KMS-11 (cell line): ENCODE data around the gene ZFAND2A.
"Not testable (repeated sequence)": the region's sequence is repeated elsewhere in the genome, so short reads cannot be mapped to it uniquely, and the experiment has no call there.

Experiments used
- H2AFZ ChIP-seq: fragments of 200-600 bp; sonication (generic); 2 replicates; pipeline ENCODE4 v1.6.1; 2016; ENCODE audit warnings: antibody characterized with exemption, mixed run types, low read depth
- H3K27ac ChIP-seq: fragments of 200-600 bp; sonication (generic); 2 replicates; pipeline ENCODE4 v1.6.1; 2016; ENCODE audit warnings: mild to moderate bottlenecking, mixed run types
- H3K27me3 ChIP-seq: fragments of 200-600 bp; sonication (generic); 2 replicates; pipeline ENCODE4 v1.6.1; 2017; ENCODE audit warnings: mild to moderate bottlenecking, low read depth, mixed run types, moderate library complexity; ENCODE audit not compliant: insufficient read depth
- H3K36me3 ChIP-seq: fragments of 200-600 bp; sonication (generic); 2 replicates; pipeline ENCODE4 v1.6.1; 2017; ENCODE audit warnings: mild to moderate bottlenecking, mixed run types; ENCODE audit not compliant: insufficient read depth
- H3K4me1 ChIP-seq: fragments of 200-600 bp; sonication (generic); 2 replicates; pipeline ENCODE4 v1.6.1; 2016; ENCODE audit warnings: mild to moderate bottlenecking, low read depth, mixed run types; ENCODE audit not compliant: poor library complexity, severe bottlenecking
- H3K4me2 ChIP-seq: fragments of 200-600 bp; sonication (generic); 2 replicates; pipeline ENCODE4 v1.7.0; 2016; ENCODE audit warnings: mild to moderate bottlenecking, mixed run types
- H3K4me3 ChIP-seq: fragments of 200-600 bp; sonication (generic); IDR thresholded peaks from 2 replicates; pipeline ENCODE4 v1.6.1; 2017; ENCODE audit warnings: low read depth, low read length, mixed read lengths; ENCODE audit not compliant: insufficient read depth
- H3K79me2 ChIP-seq: fragments of 200-600 bp; sonication (generic); 2 replicates; pipeline ENCODE4 v1.6.1; 2016; ENCODE audit warnings: low read depth, mixed run types; ENCODE audit not compliant: insufficient read depth
- H3K9ac ChIP-seq: fragments of 200-600 bp; sonication (generic); 2 replicates; pipeline ENCODE4 v1.6.1; 2016; ENCODE audit warnings: mild to moderate bottlenecking, mixed run types
- H4K20me1 ChIP-seq: fragments of 200-600 bp; sonication (generic); 2 replicates; pipeline ENCODE4 v1.6.1; 2016; ENCODE audit warnings: mild to moderate bottlenecking, mixed run types; ENCODE audit not compliant: insufficient read depth
- TF ChIP-seq, protein P1 (sequence below): fragments of 200-600 bp; sonication (generic); conservative IDR thresholded peaks from 2 replicates; pipeline ENCODE4 v1.6.1; 2017; ENCODE audit warnings: low read depth, mild to moderate bottlenecking, antibody characterized with exemption, low read length, moderate library complexity, mixed read lengths

ZFAND2A gene

DNA sequence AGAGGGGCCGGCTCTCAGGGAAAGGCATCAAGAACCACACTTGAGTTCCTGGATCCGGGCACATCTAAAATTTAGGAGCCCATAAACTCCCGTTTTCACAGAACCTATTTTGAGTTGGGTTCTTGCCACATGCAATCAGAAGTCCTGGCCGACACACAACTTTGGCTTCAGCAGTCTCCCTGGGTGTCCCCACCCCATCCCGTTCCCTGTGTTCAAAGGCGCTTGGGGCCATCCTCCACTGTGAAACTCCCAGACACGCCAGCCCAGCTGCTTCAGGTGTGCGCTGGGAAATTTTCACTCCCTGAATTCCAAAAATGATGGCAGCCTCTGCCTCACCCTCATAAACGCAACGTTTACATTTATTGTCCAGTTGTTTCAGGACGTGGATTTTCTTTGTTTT lies 8.4 kb upstream of the ZFAND2A start:
- Histone ChIP-seq H2AFZ (no peak overlapping the region), H3K27ac (no peak overlapping the region), H3K9ac (no peak overlapping the region), H3K4me1 (no peaks in the 10 kb centered on the region), H3K4me2 (no peak overlapping the region), H4K20me1 (no peaks in the 10 kb centered on the region), H3K4me3 (no peak overlapping the region), H3K36me3 (no peaks in the 10 kb centered on the region), H3K79me2 (no peaks in the 10 kb centered on the region), H3K27me3 (no peaks in the 10 kb centered on the region; the same call in 1 of the 2 replicates)
- TF ChIP-seq, protein P1, sequence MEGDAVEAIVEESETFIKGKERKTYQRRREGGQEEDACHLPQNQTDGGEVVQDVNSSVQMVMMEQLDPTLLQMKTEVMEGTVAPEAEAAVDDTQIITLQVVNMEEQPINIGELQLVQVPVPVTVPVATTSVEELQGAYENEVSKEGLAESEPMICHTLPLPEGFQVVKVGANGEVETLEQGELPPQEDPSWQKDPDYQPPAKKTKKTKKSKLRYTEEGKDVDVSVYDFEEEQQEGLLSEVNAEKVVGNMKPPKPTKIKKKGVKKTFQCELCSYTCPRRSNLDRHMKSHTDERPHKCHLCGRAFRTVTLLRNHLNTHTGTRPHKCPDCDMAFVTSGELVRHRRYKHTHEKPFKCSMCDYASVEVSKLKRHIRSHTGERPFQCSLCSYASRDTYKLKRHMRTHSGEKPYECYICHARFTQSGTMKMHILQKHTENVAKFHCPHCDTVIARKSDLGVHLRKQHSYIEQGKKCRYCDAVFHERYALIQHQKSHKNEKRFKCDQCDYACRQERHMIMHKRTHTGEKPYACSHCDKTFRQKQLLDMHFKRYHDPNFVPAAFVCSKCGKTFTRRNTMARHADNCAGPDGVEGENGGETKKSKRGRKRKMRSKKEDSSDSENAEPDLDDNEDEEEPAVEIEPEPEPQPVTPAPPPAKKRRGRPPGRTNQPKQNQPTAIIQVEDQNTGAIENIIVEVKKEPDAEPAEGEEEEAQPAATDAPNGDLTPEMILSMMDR = no peak

DNA sequence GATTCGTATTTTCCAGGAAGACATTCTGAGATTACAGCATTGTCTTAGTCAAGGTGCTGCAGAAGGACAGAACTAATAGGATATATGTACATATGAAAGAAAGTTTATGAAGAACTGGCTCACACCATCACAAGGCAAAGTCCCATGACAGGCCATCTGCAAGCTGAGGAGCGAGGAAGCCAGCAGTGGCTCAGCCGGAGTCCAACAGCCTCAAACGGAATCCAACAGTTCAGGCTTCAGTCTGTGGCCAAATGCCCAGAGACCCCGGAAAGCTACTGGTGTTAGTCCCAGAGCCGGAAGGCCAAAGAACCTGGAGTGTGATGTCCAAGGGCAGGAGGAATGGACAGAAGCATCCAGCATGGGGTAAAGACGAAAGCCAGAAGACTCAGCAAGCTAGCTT lies 4.4 kb upstream of the ZFAND2A start:
- H3K79me2 ChIP-seq = peaks cover 9% of the 10 kb centered on the region; the same call in 1 of the 2 replicates
- no peak overlapping the region for H3K4me2 ChIP-seq
- no peak overlapping the region for H2AFZ ChIP-seq
- H3K36me3 ChIP-seq = no peaks in the 10 kb centered on the region
- TF ChIP-seq, protein P1 = no peak
- peaks cover 3% of the 10 kb centered on the region for H3K4me1 ChIP-seq
- no peak overlapping the region for H3K4me3 ChIP-seq
- H3K9ac ChIP-seq = no peak overlapping the region
- no peak overlapping the region for H3K27ac ChIP-seq
- H3K27me3 ChIP-seq = no peaks in the 10 kb centered on the region
- no peaks in the 10 kb centered on the region for H4K20me1 ChIP-seq

DNA sequence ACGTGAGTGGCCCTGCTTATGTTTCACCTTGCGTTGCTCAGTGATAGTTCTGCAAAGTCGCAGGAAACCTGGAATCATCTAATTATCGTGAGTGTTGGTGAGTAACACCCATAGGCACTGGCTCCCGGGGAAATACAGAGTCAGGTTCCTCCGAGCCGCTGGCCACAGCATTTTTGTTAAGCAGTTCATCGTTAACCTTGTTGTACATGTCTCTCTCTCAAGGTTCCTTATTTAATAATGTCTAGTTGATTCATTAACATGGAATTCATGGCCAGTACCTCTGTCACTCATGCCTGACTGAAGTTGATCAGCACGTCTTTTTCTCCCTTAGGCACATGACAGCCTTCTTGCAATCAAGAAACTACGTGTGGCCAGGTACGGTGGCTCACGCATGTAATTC lies 3.1 kb upstream of the ZFAND2A start:
- peaks cover 21% of the 10 kb centered on the region for H3K79me2 ChIP-seq
- no peak overlapping the region for H3K27ac ChIP-seq
- no peaks in the 10 kb centered on the region for H3K27me3 ChIP-seq
- no peak overlapping the region for H3K4me3 ChIP-seq
- no peak overlapping the region for H3K9ac ChIP-seq
- no peak overlapping the region for H3K4me2 ChIP-seq
- TF ChIP-seq, protein P1 = no peak
- H3K36me3 ChIP-seq = no peaks in the 10 kb centered on the region
- no peak overlapping the region for H2AFZ ChIP-seq
- peaks cover 12% of the 10 kb centered on the region for H3K4me1 ChIP-seq
- H4K20me1 ChIP-seq = no peaks in the 10 kb centered on the region

DNA sequence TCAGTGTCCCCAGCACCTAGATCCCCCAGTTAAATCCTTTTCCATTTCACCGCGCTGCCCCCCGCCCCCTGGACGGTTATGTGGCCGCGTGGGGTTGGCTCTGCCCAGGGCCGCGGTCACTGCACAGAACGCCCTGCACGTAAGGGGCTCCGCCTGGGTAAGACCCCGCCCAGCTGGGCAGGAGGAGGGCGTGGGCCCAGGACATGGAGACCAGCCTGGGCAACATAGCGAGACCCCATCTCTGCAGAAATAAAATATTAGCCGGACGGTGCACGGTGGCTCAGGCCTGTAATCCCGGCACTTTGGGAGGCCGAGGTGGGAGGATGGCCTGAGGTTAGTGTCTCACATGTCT lies 650 bp upstream of the ZFAND2A start:
- Histone ChIP-seq H3K4me2 (peak overlapping the region; percentile 99), H3K79me2 (peaks cover 38% of the 10 kb centered on the region), H2AFZ (peak overlapping the region; percentile 73), H3K36me3 (peaks cover 10% of the 10 kb centered on the region; the same call in 1 of the 2 replicates), H3K27ac (peak overlapping the region; percentile 81), H3K9ac (peak overlapping the region; percentile 95), H4K20me1 (no peaks in the 10 kb centered on the region), H3K4me1 (peaks cover 16% of the 10 kb centered on the region), H3K4me3 (no peak overlapping the region), H3K27me3 (no peaks in the 10 kb centered on the region)
- TF ChIP-seq, protein P1 = no peak

DNA sequence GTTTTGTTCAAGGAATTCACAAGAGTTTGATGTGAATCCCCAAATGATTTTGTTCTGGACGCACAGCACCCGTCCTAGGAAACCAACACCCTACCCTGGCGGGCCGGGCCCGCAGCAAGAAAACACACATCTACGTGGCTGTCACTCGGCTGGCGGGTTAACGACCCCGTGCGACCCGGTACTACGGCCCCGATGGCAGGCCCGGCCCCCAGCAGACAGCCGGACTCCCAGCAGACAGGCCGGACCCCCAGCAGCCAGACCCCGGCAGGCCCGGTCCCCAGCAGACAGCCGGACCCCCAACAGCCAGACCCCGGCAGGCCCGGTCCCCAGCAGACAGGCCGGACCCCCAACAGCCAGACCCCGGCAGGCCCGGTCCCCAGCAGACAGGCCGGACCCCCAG lies 765 bp downstream of the ZFAND2A start:
- peak overlapping the region; percentile 85 for H3K4me2 ChIP-seq
- H3K27ac ChIP-seq, H4K20me1 ChIP-seq, H3K27me3 ChIP-seq, H2AFZ ChIP-seq, H3K4me3 ChIP-seq, H3K36me3 ChIP-seq: not testable (repeated sequence)
- peaks cover 16% of the 10 kb centered on the region for H3K4me1 ChIP-seq
- H3K79me2 ChIP-seq = peaks cover 43% of the 10 kb centered on the region
- H3K9ac ChIP-seq = peak overlapping the region; percentile 95; the same call in 1 of the 2 replicates
